ENCODE results near the gene HOTAIR. TPM values are rescaled to one million over a fixed set of nuclear protein-coding genes. Genes with fewer than 3 reads are reported as not detected.

HOTAIR gene
- total RNA-seq, 1 experiment from 2014 or later: not detected

DNA sequence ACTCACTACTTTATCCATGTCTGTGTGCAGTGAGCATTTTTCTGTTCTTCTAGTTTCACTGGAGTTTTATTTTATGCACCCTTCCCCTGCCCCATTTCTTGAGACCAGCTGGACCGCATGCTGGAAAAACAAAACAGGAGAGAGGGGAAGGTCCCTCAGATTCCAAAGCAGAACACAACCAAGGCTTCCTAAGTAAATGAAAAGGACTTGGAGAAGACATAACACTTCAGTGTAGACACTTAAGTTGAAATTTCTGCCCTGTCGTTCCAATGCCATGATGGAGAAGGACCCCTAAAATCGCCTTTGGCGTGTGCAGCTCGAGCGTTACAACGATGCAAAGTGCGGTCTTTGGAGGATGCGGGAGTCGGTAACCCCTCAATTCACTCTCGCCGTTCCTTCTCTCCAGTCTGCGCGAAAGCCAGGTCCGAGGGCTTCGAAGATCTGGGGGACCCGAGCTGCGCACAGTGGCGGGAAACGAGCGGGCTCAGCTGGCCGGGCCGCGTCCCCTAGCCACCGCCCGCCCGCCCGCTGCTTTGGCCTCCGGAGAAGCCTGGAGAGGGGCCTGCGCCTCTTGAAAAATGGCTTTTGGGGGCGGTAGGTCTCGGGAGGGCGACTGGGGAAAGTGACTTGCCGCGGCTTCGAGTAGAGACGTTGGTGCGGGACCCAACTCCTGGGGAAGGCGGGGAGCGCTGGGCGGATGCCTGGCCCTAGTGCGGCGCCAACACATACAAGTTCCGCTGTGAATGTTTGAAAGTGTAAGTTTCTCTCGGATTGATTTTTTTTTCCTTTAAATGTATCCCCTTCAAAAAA, 47.3 kb downstream of the HOTAIR start:
- Histone ChIP-seq H4K5ac (ENCODE audit: insufficient read length, low read depth, low read length) (no peak overlapping the region), H4K91ac (ENCODE audit: insufficient read length, low read depth, low read length) (no peak overlapping the region), H3K27ac (ENCODE audit: insufficient read length, low read depth, low read length) (no peak overlapping the region), H2AK5ac (ENCODE audit: insufficient read length, low read length) (no peak overlapping the region), H3K27me3 (ENCODE audit: insufficient read depth, low read length) (peaks cover 92% of the 10 kb centered on the region), H3K79me1 (ENCODE audit: insufficient read depth, low read depth, low read length, poor library complexity, severe bottlenecking) (no peaks in the 10 kb centered on the region), H2BK5ac (ENCODE audit: insufficient read length, low read length) (no peak overlapping the region), H3K23me2 (ENCODE audit: insufficient read length, low read depth, low read length, poor library complexity, severe bottlenecking) (no peaks in the 10 kb centered on the region), H3K18ac (ENCODE audit: insufficient read length, low read depth, low read length) (no peak overlapping the region), H3K14ac (ENCODE audit: insufficient read depth, low read length) (no peak overlapping the region), H2BK12ac (ENCODE audit: insufficient read length, low read depth, low read length) (no peak overlapping the region), H2BK120ac (ENCODE audit: low read depth, low read length, poor library complexity, severe bottlenecking) (no peak overlapping the region), H2AFZ (ENCODE audit: low read length) (no peak overlapping the region), H3K4ac (ENCODE audit: low read depth, low read length) (no peak overlapping the region), H3T11ph (ENCODE audit: low read length) (no peak overlapping the region), H3K9ac (ENCODE audit: extremely low read depth, insufficient read length, low read length) (no peak overlapping the region), H4K20me1 (ENCODE audit: control insufficient read depth, insufficient read depth, insufficient read length) (no peaks in the 10 kb centered on the region), H3K4me2 (ENCODE audit: insufficient read depth, insufficient read length, low read length) (no peak overlapping the region), H4K8ac (replicated peaks; ENCODE audit: insufficient read length, low read depth, low read length) (no peak overlapping the region), H2BK20ac (ENCODE audit: low read depth, low read length, poor library complexity, severe bottlenecking) (no peak overlapping the region), H3K79me2 (ENCODE audit: insufficient read depth, low read length) (no peaks in the 10 kb centered on the region), H3K9me3 (ENCODE audit: control insufficient read depth, low read depth, low read length) (no peaks in the 10 kb centered on the region), H3K23ac (ENCODE audit: insufficient read length, low read depth, low read length) (no peak overlapping the region), H2BK15ac (ENCODE audit: low read depth, low read length) (no peak overlapping the region), H3K4me1 (ENCODE audit: insufficient read depth, low read length) (no peaks in the 10 kb centered on the region), H3K56ac (ENCODE audit: insufficient read length, low read depth, low read length) (no peak overlapping the region)
- Mint-ChIP-seq H3K36me3 (ENCODE audit: insufficient read depth in 1 of 3, low read depth in 3 of 3) (no peaks in the 10 kb centered on the region), H3K27ac (no peak overlapping the region), H3K27me3 (ENCODE audit: low read depth) (peaks cover 100% of the 10 kb centered on the region), H3K4me3 (peak overlapping the region in 1 of 2 experiments; percentile 50; a peak in 2 of 5 replicates), H3K4me1 (peaks cover 0 to 5% of the 10 kb centered on the region in 2 experiments; a peak in 1 of 4 replicates), H3K9me3 (peaks cover 0 to 3% of the 10 kb centered on the region in 2 experiments; a peak in 2 of 5 replicates)
- WGBS (ENCODE audit: extremely low coverage, insufficient read length, low lambda C conversion rate): no CpG with 5 or more reads among the region's 45 CpGs
- TF ChIP-seq, protein P1, sequence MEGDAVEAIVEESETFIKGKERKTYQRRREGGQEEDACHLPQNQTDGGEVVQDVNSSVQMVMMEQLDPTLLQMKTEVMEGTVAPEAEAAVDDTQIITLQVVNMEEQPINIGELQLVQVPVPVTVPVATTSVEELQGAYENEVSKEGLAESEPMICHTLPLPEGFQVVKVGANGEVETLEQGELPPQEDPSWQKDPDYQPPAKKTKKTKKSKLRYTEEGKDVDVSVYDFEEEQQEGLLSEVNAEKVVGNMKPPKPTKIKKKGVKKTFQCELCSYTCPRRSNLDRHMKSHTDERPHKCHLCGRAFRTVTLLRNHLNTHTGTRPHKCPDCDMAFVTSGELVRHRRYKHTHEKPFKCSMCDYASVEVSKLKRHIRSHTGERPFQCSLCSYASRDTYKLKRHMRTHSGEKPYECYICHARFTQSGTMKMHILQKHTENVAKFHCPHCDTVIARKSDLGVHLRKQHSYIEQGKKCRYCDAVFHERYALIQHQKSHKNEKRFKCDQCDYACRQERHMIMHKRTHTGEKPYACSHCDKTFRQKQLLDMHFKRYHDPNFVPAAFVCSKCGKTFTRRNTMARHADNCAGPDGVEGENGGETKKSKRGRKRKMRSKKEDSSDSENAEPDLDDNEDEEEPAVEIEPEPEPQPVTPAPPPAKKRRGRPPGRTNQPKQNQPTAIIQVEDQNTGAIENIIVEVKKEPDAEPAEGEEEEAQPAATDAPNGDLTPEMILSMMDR (conservative IDR thresholded peaks at IDR 0.05): no peak
- DNase-seq: peak; percentile 47
